Astrocyte (in vitro differentiated cells and primary cell): Measurements from ENCODE around the gene HAUS3. TPM values are rescaled to one million over a fixed set of nuclear protein-coding genes. Genes with fewer than 3 reads are reported as not detected.

Source experiments
- DNase-seq: peaks from one replicate; pipeline ENCODE4 v3.0.0-alpha.2; 2010; ENCODE audit warnings: low read depth
- FAIRE-seq: peaks from 2 replicates; lab custom pipeline; 2011; peaks lifted over from hg19 to GRCh38; lab: Jason Lieb, UNC
- H2AFZ ChIP-seq: 2 replicates; pipeline ENCODE4 v1.6.0; 2012; ENCODE audit warnings: low read depth, low read length, inconsistent platforms
- H3K27ac ChIP-seq: 2 replicates; pipeline ENCODE4 v1.5.1; 2011; ENCODE audit warnings: low read depth, low read length, inconsistent platforms
- H3K27me3 ChIP-seq: 2 replicates; pipeline ENCODE4 v1.6.0; 2011; ENCODE audit warnings: low read length, inconsistent platforms; ENCODE audit not compliant: insufficient read depth
- H3K36me3 ChIP-seq: 2 replicates; pipeline ENCODE4 v1.5.1; 2011; ENCODE audit warnings: low read length, inconsistent platforms; ENCODE audit not compliant: insufficient read depth
- H3K4me1 ChIP-seq: 2 replicates; pipeline ENCODE4 v1.5.1; 2011; ENCODE audit warnings: low read length, inconsistent platforms; ENCODE audit not compliant: insufficient read depth
- H3K4me2 ChIP-seq: 2 replicates; pipeline ENCODE4 v1.6.0; 2012; ENCODE audit warnings: low read length, inconsistent platforms
- H3K4me3 ChIP-seq: 2 replicates; pipeline ENCODE4 v1.5.1; 2011; ENCODE audit warnings: low read depth, mild to moderate bottlenecking, low read length, inconsistent platforms; ENCODE audit not compliant: insufficient read depth
- H3K79me2 ChIP-seq: 2 replicates; pipeline ENCODE4 v1.6.0; 2012; ENCODE audit warnings: mild to moderate bottlenecking, low read length, inconsistent platforms; ENCODE audit not compliant: insufficient read depth
- H3K9ac ChIP-seq: 2 replicates; pipeline ENCODE4 v1.6.0; 2012; ENCODE audit warnings: mild to moderate bottlenecking, low read length, inconsistent platforms
- H3K9me3 ChIP-seq: 2 replicates; pipeline ENCODE4 v1.5.1; 2012; ENCODE audit warnings: low read depth, mild to moderate bottlenecking, low read length, inconsistent platforms; ENCODE audit not compliant: insufficient read depth
- H4K20me1 ChIP-seq: 2 replicates; pipeline ENCODE4 v1.6.0; 2012; ENCODE audit warnings: low read length, inconsistent platforms; ENCODE audit not compliant: insufficient read depth
- H3K27ac Mint-ChIP-seq: one replicate; pipeline ENCODE4 v1.8.0; 2021; ENCODE audit warnings: mild to moderate bottlenecking, mixed read lengths; ENCODE audit not compliant: unreplicated experiment
- H3K27me3 Mint-ChIP-seq: one replicate; pipeline ENCODE4 v1.8.0; 2021; ENCODE audit warnings: low read depth, mixed read lengths; ENCODE audit not compliant: unreplicated experiment
- H3K36me3 Mint-ChIP-seq: one replicate; pipeline ENCODE4 v1.8.0; 2021; ENCODE audit warnings: low read depth, mixed read lengths; ENCODE audit not compliant: unreplicated experiment
- H3K4me1 Mint-ChIP-seq: one replicate; pipeline ENCODE4 v1.8.0; 2021; ENCODE audit warnings: low read depth, mixed read lengths; ENCODE audit not compliant: unreplicated experiment
- H3K4me3 Mint-ChIP-seq: one replicate; pipeline ENCODE4 v1.8.0; 2021; ENCODE audit warnings: mild to moderate bottlenecking, moderate library complexity, mixed read lengths; ENCODE audit not compliant: unreplicated experiment
- H3K9me3 Mint-ChIP-seq: one replicate; pipeline ENCODE4 v1.8.0; 2021; ENCODE audit warnings: mild to moderate bottlenecking, mixed read lengths; ENCODE audit not compliant: unreplicated experiment
- CTCF ChIP-seq: IDR thresholded peaks from 2 replicates; pipeline ENCODE4 v1.5.1; 2011; ENCODE audit warnings: low read depth, mild to moderate bottlenecking, inconsistent platforms, low read length, moderate library complexity; ENCODE audit not compliant: insufficient read depth
- EZH2 ChIP-seq: IDR thresholded peaks from 2 replicates; pipeline ENCODE4 v1.6.1; 2012; ENCODE audit warnings: mild to moderate bottlenecking, low read length, inconsistent platforms; ENCODE audit not compliant: insufficient read depth
- total RNA-seq: library from RNA; stranded (reverse); gene quantifications from 2 replicates; pipeline ENCODE4 v1.2.1, GENCODE V29; 2021

Gene HAUS3
- total RNA-seq, 1 donor from 2014 or later: 10.7 TPM

GRCh38 chr4:2259541-2260343 is 17.8 kb upstream of the HAUS3 start:
- H3K4me1 ChIP-seq: peaks cover 29% of the 10 kb centered on the region
- peak overlapping the region; percentile 71 for H3K4me3 ChIP-seq
- H3K4me1 Mint-ChIP-seq: peaks cover 3% of the 10 kb centered on the region
- H3K27ac Mint-ChIP-seq: peak overlapping the region; percentile 41
- peak overlapping the region; percentile 82 for H3K4me3 Mint-ChIP-seq
- H3K27ac ChIP-seq: no peak overlapping the region
- H3K4me2 ChIP-seq: peak overlapping the region; percentile 93
- peaks cover 8% of the 10 kb centered on the region for H3K36me3 Mint-ChIP-seq
- peak overlapping the region; percentile 93 for H3K9ac ChIP-seq
- no peaks in the 10 kb centered on the region for H3K27me3 ChIP-seq
- no peak overlapping the region for H2AFZ ChIP-seq
- H3K79me2 ChIP-seq: peaks cover 54% of the 10 kb centered on the region
- no peak for DNase-seq
- no peak for TF ChIP-seq CTCF
- no peak for TF ChIP-seq EZH2
- no peaks in the 10 kb centered on the region for H3K9me3 Mint-ChIP-seq
- H3K36me3 ChIP-seq: no peaks in the 10 kb centered on the region
- peaks cover 3% of the 10 kb centered on the region for H3K27me3 Mint-ChIP-seq
- peaks cover 64% of the 10 kb centered on the region for H4K20me1 ChIP-seq
- FAIRE-seq: no peak
- H3K9me3 ChIP-seq: no peaks in the 10 kb centered on the region

GRCh38 chr4:2259036-2259540 is 17.2 kb upstream of the HAUS3 start:
- Mint-ChIP-seq H3K27me3 (peaks cover under 1% of the 10 kb centered on the region), H3K27ac (no peak overlapping the region), H3K36me3 (peaks cover 13% of the 10 kb centered on the region), H3K4me1 (peaks cover 3% of the 10 kb centered on the region), H3K9me3 (no peaks in the 10 kb centered on the region), H3K4me3 (no peak overlapping the region)
- H3K4me1 ChIP-seq: peaks cover 29% of the 10 kb centered on the region
- H3K9me3 ChIP-seq: no peaks in the 10 kb centered on the region
- no peak overlapping the region for H3K27ac ChIP-seq
- FAIRE-seq: no peak
- peaks cover 60% of the 10 kb centered on the region for H3K79me2 ChIP-seq
- peaks cover 71% of the 10 kb centered on the region for H4K20me1 ChIP-seq
- H3K4me2 ChIP-seq: peak overlapping the region; percentile 93
- H3K4me3 ChIP-seq: no peak overlapping the region
- peaks cover 4% of the 10 kb centered on the region for H3K36me3 ChIP-seq
- TF ChIP-seq EZH2 (no peak), CTCF (no peak)
- no peak overlapping the region for H2AFZ ChIP-seq
- H3K9ac ChIP-seq: no peak overlapping the region
- no peaks in the 10 kb centered on the region for H3K27me3 ChIP-seq
- DNase-seq: no peak
